Inflammatory macrophage (primary cell): ENCODE measurements around the gene RNF145.

Experiments used
- DNase-seq, 2 donors: peaks; one replicate each; pipeline ENCODE4 v3.0.0-alpha.2; 2020 to 2022

The RNF145 gene

DNA sequence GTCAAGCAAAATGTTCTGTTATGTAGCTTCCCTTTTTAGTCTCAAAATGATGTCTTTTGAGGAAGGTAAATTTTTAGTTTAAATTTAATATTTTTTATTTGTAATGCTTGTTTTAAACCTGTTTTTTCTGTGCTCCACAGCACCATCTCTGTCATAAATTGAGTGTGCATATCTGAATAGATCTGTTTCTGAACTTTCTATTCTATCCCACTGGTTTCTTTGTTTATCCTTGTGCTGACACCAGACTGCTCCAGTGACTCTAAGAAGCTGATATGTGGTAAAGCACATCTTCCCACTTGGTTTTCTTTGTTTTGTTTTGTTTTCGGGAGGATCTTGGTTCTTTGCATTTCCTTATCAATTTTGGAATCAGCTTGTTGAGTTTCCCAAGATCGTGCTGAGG, 7.1 kb upstream of the RNF145 start:
- DNase-seq = no peak

DNA sequence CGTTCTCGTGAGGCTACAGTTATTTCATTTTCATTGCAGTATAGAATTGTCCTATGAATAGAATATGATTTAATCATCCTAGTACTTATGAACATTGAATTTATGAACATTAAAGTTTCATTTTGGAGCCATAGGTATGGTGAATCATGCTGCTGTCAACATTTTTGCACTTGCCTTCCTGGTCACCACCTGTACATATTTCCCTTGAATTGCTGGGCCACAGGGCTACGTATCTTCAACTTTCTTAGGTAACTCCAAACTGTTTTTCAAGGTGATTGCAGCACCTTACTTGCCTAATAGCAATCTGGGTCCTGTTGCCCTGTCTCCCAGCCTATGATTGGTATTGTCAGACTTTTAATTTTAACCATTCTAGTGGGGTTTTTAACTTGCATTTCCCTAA, 6.5 kb upstream of the RNF145 start:
- no peak for DNase-seq

GRCh38 chr5:159214486-159215271, 5.3 kb upstream of the RNF145 start:
- no peak for DNase-seq

DNA sequence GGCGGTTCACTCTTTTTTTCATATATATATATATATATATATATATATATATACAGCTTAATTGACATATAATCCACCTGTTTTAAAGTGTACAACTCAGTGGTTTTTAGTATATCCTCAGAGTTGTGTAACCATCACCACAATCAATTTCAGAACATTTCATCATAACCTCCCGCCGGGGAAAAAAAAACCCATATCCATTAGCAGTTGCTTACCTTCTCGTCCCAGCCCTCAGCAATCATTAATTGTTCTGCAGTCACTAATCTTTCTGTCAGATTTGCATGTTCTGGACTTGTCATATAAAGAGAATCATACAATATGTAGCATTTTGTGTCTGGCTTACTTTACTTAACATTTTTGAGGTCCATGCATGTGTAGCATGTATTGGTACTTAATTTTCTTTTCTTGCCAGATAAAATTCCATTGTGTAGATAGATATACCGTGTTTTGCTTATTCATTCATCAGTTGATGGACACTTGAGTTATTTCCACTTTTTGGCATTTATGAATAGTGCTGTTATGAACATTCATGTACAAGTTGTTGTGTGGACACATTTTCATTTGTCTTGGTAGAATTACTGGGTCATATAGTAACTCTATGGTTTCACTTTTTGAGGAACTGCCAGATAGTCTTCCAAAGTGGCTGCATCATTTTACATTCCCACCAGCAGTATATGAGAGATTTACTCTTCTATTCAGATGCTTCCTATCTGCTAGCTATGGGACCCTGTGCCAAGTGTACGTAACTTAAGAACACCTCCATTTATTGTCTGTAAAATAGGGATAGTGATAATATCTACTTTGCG, 3.5 kb upstream of the RNF145 start:
- DNase-seq = no peak

GRCh38 chr5:159211729-159212174, 2.4 kb upstream of the RNF145 start:
- no peak for DNase-seq

- DNase-seq = no peak
Measured at GRCh38 chr5:159210846-159211245, 1.5 kb upstream of the RNF145 start.

DNA sequence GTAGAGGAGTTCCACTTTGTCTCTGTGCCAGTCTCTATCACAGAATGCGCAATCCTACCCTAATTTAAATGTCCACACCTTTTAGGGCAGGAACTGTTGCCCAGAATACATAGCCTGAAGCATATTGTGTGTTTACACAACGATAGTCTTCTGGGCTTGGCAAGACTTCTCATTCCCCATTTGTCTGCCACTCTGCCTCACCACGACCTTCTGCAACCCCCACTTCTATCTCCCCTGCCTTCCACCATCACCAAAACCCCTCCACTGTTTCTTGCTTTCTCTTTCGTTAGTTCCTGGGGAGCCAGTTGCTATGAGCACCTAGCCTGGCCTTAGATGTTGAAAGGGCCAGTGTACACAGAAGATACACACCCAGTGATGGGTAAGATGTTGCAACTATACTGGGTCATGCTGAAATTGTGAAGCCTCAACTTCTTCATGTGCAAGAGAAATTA, 883 bp upstream of the RNF145 start:
- DNase-seq = peak; percentile 70 to 86

- no peak for DNase-seq
Measured at GRCh38 chr5:159208514-159209437, 577 bp downstream of the RNF145 start.

GRCh38 chr5:159207686-159208513, 1.5 kb downstream of the RNF145 start:
- peak; percentile 63 to 71 for DNase-seq

GRCh38 chr5:159207222-159207685, 2.1 kb downstream of the RNF145 start:
- DNase-seq = no peak

DNA sequence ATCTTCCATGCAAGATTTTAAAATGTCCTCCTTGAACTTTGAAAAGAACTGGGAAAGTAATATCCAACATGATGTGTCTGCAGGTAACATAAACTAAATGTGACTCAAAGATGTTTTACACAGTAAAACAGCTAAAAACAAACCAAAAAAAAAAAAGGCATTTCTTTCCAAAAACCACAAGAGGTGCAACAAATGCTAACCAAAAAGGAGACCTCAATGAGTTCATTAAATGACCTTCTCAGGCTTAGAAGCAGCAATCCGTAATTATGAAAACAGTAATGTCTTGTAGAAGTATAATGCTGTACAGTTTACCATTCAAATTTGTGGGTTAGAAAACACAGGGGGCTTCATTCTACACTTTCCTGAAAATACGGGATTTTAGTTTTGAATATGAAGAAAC, 2.5 kb downstream of the RNF145 start:
- no peak for DNase-seq

- no peak for DNase-seq
Measured at GRCh38 chr5:159206368-159206767, 3.0 kb downstream of the RNF145 start.

- no peak for DNase-seq
Measured at GRCh38 chr5:159203351-159203750, 6.0 kb downstream of the RNF145 start.

DNA sequence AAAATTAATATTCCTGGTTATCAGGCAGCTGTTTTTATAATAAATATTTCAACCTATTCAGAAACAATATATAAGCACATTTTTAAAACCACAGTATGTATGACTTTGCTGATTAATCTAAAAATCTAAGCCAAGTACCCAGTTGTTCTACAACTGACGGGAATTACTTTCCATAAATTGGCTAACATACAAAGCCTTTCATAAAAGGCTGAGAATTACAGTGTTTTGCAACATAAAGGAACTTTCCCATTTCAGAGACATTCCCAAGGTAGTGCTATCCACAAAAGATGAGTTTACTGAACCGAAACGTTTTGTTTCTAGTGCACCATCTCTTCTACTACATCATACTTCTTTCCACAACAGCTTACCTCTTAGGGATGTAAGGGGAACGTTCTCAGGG, 7.2 kb downstream of the RNF145 start:
- DNase-seq = no peak

GRCh38 chr5:159199780-159200179, 9.6 kb downstream of the RNF145 start:
- DNase-seq = no peak

- DNase-seq = peak in 1 of 2 donors; percentile 40
Measured at GRCh38 chr5:159199225-159199624, 10.1 kb downstream of the RNF145 start.

- peak; percentile 59 to 63 for DNase-seq
Measured at GRCh38 chr5:159198063-159199036, 11.0 kb downstream of the RNF145 start.

GRCh38 chr5:159195775-159196174, 13.6 kb downstream of the RNF145 start:
- no peak for DNase-seq

DNA sequence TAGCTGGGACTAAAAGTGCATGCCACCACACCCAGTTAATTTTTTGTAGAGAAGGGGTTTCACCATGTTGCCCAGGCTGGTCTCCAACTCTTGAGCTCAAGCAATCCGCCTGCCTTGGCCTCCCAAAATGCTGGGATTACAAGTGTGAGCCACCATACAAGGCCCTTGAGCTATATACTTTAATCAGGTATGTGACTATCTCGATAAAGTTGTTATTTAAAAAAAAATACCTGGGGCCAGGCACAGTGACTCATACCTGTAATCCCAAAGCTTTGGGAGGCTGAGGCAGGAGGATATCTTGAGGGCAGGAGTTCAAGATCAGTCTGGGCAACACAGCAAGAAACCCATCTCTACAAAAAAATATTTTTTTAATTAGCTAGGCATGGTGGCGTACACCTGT, 19.2 kb downstream of the RNF145 start:
- DNase-seq = no peak

DNA sequence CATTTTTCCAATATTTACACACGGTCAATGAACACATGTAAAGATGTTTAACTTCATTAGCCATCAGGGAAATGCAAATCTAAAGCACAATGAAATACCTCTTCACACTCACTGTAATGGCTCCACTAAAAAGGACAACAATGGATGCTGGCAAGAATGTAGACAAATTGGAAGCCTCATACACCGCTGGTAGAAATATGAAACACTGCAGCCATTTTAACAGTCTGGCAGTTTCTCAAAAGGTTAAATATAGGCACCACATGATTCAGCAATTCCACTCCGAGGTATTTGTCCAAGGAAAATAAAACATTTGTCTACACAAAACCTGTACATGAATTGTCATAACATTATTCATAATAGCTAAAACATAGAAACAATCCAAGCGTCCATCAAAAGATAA, 20.0 kb downstream of the RNF145 start:
- DNase-seq = no peak
